Liver (tissue), 9 donors: ENCODE results near the gene OPN4. TPM values are rescaled to one million over a fixed set of nuclear protein-coding genes. Genes with fewer than 3 reads are reported as not detected.

ENCODE experiments used
- DNase-seq: peaks from one replicate; pipeline ENCODE4 v3.0.0-alpha.2; 2017; ENCODE audit warnings: low spot score
- H3K27ac ChIP-seq, 2 donors: one replicate each; pipeline ENCODE4 v1.7.0; 2013; ENCODE audit warnings: inconsistent platforms in 2 of 2, low read length in 2 of 2, control low read depth in 1 of 2, low read depth in 1 of 2, mild to moderate bottlenecking in 1 of 2
- H3K27me3 ChIP-seq, 4 donors: one replicate each; pipeline versions ENCODE4 v1.6.1 to v1.7.0; 2013; ENCODE audit warnings: low read length in 3 of 4, inconsistent platforms in 1 of 4, mild to moderate bottlenecking in 1 of 4, moderate library complexity in 1 of 4; ENCODE audit not compliant: control insufficient read depth in 4 of 4, insufficient read depth in 4 of 4
- H3K36me3 ChIP-seq, 4 donors: one replicate each; pipeline versions ENCODE4 v1.6.1 to v1.7.0; 2013; ENCODE audit warnings: low read length in 3 of 4, mild to moderate bottlenecking in 3 of 4, low read depth in 1 of 4, moderate library complexity in 1 of 4; ENCODE audit not compliant: control insufficient read depth in 4 of 4, insufficient read depth in 3 of 4
- H3K4me1 ChIP-seq, 4 donors: one replicate each; pipeline versions ENCODE4 v1.6.1 to v1.7.0; 2013; ENCODE audit warnings: low read length in 3 of 4, mild to moderate bottlenecking in 3 of 4, moderate library complexity in 1 of 4; ENCODE audit not compliant: control insufficient read depth in 4 of 4, insufficient read depth in 4 of 4
- H3K4me3 ChIP-seq, 3 donors: one replicate each; pipeline versions ENCODE4 v1.6.1 to v1.7.0; 2013; ENCODE audit warnings: low read length in 3 of 3, control low read depth in 1 of 3, low read depth in 1 of 3, mild to moderate bottlenecking in 1 of 3
- H3K9ac ChIP-seq, 2 donors: one replicate each; pipeline ENCODE4 v1.7.0; 2013; ENCODE audit warnings: low read length in 2 of 2, mild to moderate bottlenecking in 2 of 2, moderate library complexity in 2 of 2, control low read depth in 1 of 2, low read depth in 1 of 2
- H3K9me3 ChIP-seq, 4 donors: one replicate each; pipeline versions ENCODE4 v1.6.1 to v1.7.0; 2013; ENCODE audit warnings: low read length in 3 of 4; ENCODE audit not compliant: control insufficient read depth in 4 of 4
- EGR1 ChIP-seq, 2 donors: IDR thresholded peaks; 2 replicates each; pipeline ENCODE4 v1.6.1; 2016 to 2018; ENCODE audit warnings: antibody characterized with exemption in 2 of 2, low read depth in 2 of 2
- FOXA1 ChIP-seq: IDR thresholded peaks from 2 replicates; pipeline ENCODE4 v1.6.1; 2016; ENCODE audit warnings: antibody characterized with exemption
- FOXA2 ChIP-seq: IDR thresholded peaks from 2 replicates; pipeline ENCODE4 v1.6.1; 2016; ENCODE audit warnings: antibody characterized with exemption
- GABPA ChIP-seq, 2 donors: IDR thresholded peaks in 1 of 2; conservative IDR thresholded peaks in 1 of 2; 2 replicates each; pipeline ENCODE4 v1.6.1; 2016; ENCODE audit warnings: antibody characterized with exemption in 2 of 2, mild to moderate bottlenecking in 1 of 2, moderate library complexity in 1 of 2
- HNF4A ChIP-seq, 2 donors: conservative IDR thresholded peaks; 2 replicates each; pipeline ENCODE4 v1.6.1; 2016; ENCODE audit warnings: antibody characterized with exemption in 2 of 2, mild to moderate bottlenecking in 2 of 2
- HNF4G ChIP-seq: IDR thresholded peaks from 2 replicates; pipeline ENCODE4 v1.6.1; 2016; ENCODE audit warnings: antibody characterized with exemption
- JUND ChIP-seq, 2 donors: IDR thresholded peaks; 2 replicates each; pipeline ENCODE4 v1.6.1; 2016; ENCODE audit warnings: antibody characterized with exemption in 2 of 2
- MAX ChIP-seq: IDR thresholded peaks from 2 replicates; pipeline ENCODE4 v1.6.1; 2016; ENCODE audit warnings: antibody characterized with exemption
- NR2F2 ChIP-seq: IDR thresholded peaks from 2 replicates; pipeline ENCODE4 v1.6.1; 2016; ENCODE audit warnings: antibody characterized with exemption
- RAD21 ChIP-seq, 2 donors: IDR thresholded peaks; 2 replicates each; pipeline ENCODE4 v1.6.1; 2016; ENCODE audit warnings: antibody characterized with exemption in 2 of 2, mild to moderate bottlenecking in 2 of 2
- REST ChIP-seq: IDR thresholded peaks from 2 replicates; pipeline ENCODE4 v1.6.1; 2016; ENCODE audit warnings: antibody characterized with exemption, mild to moderate bottlenecking
- RXRA ChIP-seq, 2 donors: IDR thresholded peaks; 2 replicates each; pipeline ENCODE4 v1.6.1; 2017 to 2018; ENCODE audit warnings: antibody characterized with exemption in 2 of 2, mild to moderate bottlenecking in 1 of 2
- SP1 ChIP-seq: IDR thresholded peaks from 2 replicates; pipeline ENCODE4 v1.6.1; 2018; ENCODE audit warnings: antibody characterized with exemption, mild to moderate bottlenecking
- TAF1 ChIP-seq: conservative IDR thresholded peaks from 2 replicates; pipeline ENCODE4 v1.6.1; 2016; ENCODE audit warnings: antibody characterized with exemption, mild to moderate bottlenecking
- YY1 ChIP-seq: IDR thresholded peaks from 2 replicates; pipeline ENCODE4 v1.6.1; 2016; ENCODE audit warnings: antibody characterized with exemption, mild to moderate bottlenecking
- WGBS: extraction: QIAGEN DNeasy Blood & Tissue Kit; methylation state at CpG from one replicate; pipeline ENCODE4 v1.1.7; 2013; 5-methylcytosine and 5-hydroxymethylcytosine counted together
- polyA plus RNA-seq, 2 donors: library from polyadenylated mRNA; stranded (reverse) in 1 of 2; unstranded in 1 of 2; fragments of 200-250 nt in 1 of 2; fragments of >200 nt in 1 of 2; fragmentation: Nextera tagmentation in 1 of 2; extraction: Ambion mirVana in 1 of 2; gene quantifications; one replicate each; pipeline versions ENCODE4 v1.2.1 to v1.2.3, GENCODE V29; 2013 to 2015
- total RNA-seq, 2 donors: library from RNA; depleted of rRNA; stranded (reverse); fragments of >200 nt; gene quantifications; one replicate each; pipeline ENCODE4 v1.2.3, GENCODE V29; 2014
- TF ChIP-seq, protein P1 (sequence below): fragments of 150-350 bp; IDR thresholded peaks from 2 replicates; pipeline ENCODE4 v1.5.1; 2017; ENCODE audit warnings: improper control_type of control experiment, low read depth, low read length; ENCODE audit not compliant: missing input control
- TF ChIP-seq, protein P2 (sequence below): IDR thresholded peaks from 2 replicates; pipeline ENCODE4 v1.6.1; 2016; ENCODE audit warnings: antibody characterized with exemption
- TF ChIP-seq, protein P3 (sequence below): IDR thresholded peaks from 2 replicates; pipeline ENCODE4 v1.6.1; 2016; ENCODE audit warnings: antibody characterized with exemption
- donor health status: healthy.
- donor health status: healthy.
- donor health status: healthy.
- donor health status: healthy.
- donor health status: healthy.

The OPN4 gene
- total and polyA plus RNA-seq, 4 donors: not detected

- H3K27me3 ChIP-seq: no peaks in the 10 kb centered on the region
- no peak overlapping the region for H3K27ac ChIP-seq
- H3K9ac ChIP-seq: no peak overlapping the region
- peaks cover 0 to 5% (median 2%) of the 10 kb centered on the region in 4 donors for H3K4me1 ChIP-seq
- H3K9me3 ChIP-seq: no peaks in the 10 kb centered on the region
- H3K4me3 ChIP-seq: no peak overlapping the region
- H3K36me3 ChIP-seq: no peaks in the 10 kb centered on the region
- TF ChIP-seq SP1: no peak
- TF ChIP-seq FOXA2: no peak
- no peak for TF ChIP-seq MAX
- TF ChIP-seq TAF1: no peak
- TF ChIP-seq, protein P1, sequence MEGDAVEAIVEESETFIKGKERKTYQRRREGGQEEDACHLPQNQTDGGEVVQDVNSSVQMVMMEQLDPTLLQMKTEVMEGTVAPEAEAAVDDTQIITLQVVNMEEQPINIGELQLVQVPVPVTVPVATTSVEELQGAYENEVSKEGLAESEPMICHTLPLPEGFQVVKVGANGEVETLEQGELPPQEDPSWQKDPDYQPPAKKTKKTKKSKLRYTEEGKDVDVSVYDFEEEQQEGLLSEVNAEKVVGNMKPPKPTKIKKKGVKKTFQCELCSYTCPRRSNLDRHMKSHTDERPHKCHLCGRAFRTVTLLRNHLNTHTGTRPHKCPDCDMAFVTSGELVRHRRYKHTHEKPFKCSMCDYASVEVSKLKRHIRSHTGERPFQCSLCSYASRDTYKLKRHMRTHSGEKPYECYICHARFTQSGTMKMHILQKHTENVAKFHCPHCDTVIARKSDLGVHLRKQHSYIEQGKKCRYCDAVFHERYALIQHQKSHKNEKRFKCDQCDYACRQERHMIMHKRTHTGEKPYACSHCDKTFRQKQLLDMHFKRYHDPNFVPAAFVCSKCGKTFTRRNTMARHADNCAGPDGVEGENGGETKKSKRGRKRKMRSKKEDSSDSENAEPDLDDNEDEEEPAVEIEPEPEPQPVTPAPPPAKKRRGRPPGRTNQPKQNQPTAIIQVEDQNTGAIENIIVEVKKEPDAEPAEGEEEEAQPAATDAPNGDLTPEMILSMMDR: no peak
- TF ChIP-seq, protein P2, sequence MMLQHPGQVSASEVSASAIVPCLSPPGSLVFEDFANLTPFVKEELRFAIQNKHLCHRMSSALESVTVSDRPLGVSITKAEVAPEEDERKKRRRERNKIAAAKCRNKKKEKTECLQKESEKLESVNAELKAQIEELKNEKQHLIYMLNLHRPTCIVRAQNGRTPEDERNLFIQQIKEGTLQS: no peak
- TF ChIP-seq HNF4G: no peak
- no peak for TF ChIP-seq HNF4A (conservative IDR thresholded peaks at IDR 0.05)
- TF ChIP-seq FOXA1: no peak
- TF ChIP-seq, protein P3, sequence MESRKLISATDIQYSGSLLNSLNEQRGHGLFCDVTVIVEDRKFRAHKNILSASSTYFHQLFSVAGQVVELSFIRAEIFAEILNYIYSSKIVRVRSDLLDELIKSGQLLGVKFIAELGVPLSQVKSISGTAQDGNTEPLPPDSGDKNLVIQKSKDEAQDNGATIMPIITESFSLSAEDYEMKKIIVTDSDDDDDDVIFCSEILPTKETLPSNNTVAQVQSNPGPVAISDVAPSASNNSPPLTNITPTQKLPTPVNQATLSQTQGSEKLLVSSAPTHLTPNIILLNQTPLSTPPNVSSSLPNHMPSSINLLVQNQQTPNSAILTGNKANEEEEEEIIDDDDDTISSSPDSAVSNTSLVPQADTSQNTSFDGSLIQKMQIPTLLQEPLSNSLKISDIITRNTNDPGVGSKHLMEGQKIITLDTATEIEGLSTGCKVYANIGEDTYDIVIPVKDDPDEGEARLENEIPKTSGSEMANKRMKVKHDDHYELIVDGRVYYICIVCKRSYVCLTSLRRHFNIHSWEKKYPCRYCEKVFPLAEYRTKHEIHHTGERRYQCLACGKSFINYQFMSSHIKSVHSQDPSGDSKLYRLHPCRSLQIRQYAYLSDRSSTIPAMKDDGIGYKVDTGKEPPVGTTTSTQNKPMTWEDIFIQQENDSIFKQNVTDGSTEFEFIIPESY: no peak
- no peak for TF ChIP-seq GABPA (IDR thresholded peaks at IDR 0.05 in 1 of 2, conservative IDR thresholded peaks at IDR 0.05 in 1 of 2)
- no peak for TF ChIP-seq YY1
- no peak for TF ChIP-seq RAD21 (IDR thresholded peaks at IDR 0.05)
- no peak for TF ChIP-seq RXRA (IDR thresholded peaks at IDR 0.05)
- TF ChIP-seq NR2F2: no peak
- no peak for TF ChIP-seq JUND (IDR thresholded peaks at IDR 0.05)
- no peak for TF ChIP-seq REST
- no peak for TF ChIP-seq EGR1 (IDR thresholded peaks at IDR 0.05; ENCODE audit: low read depth in 2 of 2)
- 98% methylated on average over 1 of the region's 1 CpG for WGBS
- no peak for DNase-seq
Measured at GRCh38 chr10:86706977-86707376, 52.6 kb downstream of the OPN4 start.
